Measurements from ENCODE around the gene PCGF3. TPM values are rescaled to one million over a fixed set of nuclear protein-coding genes. Genes with fewer than 3 reads are reported as not detected.
A peak's percentile ranks its signal among the peaks of the same experiment; 100 is the strongest.

Gene PCGF3
- total and polyA plus RNA-seq, 9 of the 15 experiments (the other 6 are each of a cell fraction or from before 2014, with no cell fraction given), result 2.6 to 46.1 (median 20.3) TPM

GRCh38 chr4:726235-726787, 20.7 kb downstream of the PCGF3 start (continued):
- TF ChIP-seq ETV1 (tag; conservative IDR thresholded peaks at IDR 0.05; ENCODE audit: low read depth), result no peak
- TF ChIP-seq PURB (CRISPR knock-in tag; IDR thresholded peaks at IDR 0.05; ENCODE audit: low read depth), result no peak
- peak; percentile 50 for TF ChIP-seq ARID1B (IDR thresholded peaks at IDR 0.05)
- no peak for TF ChIP-seq MTF1 (CRISPR knock-in tag; IDR thresholded peaks at IDR 0.05; ENCODE audit: borderline replicate concordance)
- TF ChIP-seq TRIM24 (IDR thresholded peaks at IDR 0.05), result no peak
- TF ChIP-seq FOXM1 (IDR thresholded peaks at IDR 0.05; ENCODE audit: low read depth), result no peak
- no peak for TF ChIP-seq FOXM1 (CRISPR knock-in tag; IDR thresholded peaks at IDR 0.05; ENCODE audit: low read depth)
- no peak for TF ChIP-seq MCM3 (IDR thresholded peaks at IDR 0.05)
- TF ChIP-seq YBX1 (IDR thresholded peaks at IDR 0.05), result no peak
- no peak for TF ChIP-seq PML (IDR thresholded peaks at IDR 0.05; ENCODE audit: low read length)
- no peak for TF ChIP-seq TEAD4 (IDR thresholded peaks at IDR 0.05; ENCODE audit: low read length)
- no peak for TF ChIP-seq TEAD4 (CRISPR knock-in tag; IDR thresholded peaks at IDR 0.05; ENCODE audit: borderline replicate concordance)
- TF ChIP-seq SPI1 (IDR thresholded peaks at IDR 0.05; ENCODE audit: borderline replicate concordance, low read depth, low read length), result no peak
- no peak for TF ChIP-seq ZNF609 (CRISPR knock-in tag; IDR thresholded peaks at IDR 0.05; ENCODE audit: borderline replicate concordance)
- TF ChIP-seq CCAR2 (IDR thresholded peaks at IDR 0.05; ENCODE audit: low read depth, low read length), result no peak
- TF ChIP-seq ZFP1 (CRISPR knock-in tag; IDR thresholded peaks at IDR 0.05), result no peak
- no peak for TF ChIP-seq GABPB1 (CRISPR knock-in tag; IDR thresholded peaks at IDR 0.05)
- TF ChIP-seq TAF7 (tag; IDR thresholded peaks at IDR 0.05), result no peak
- TF ChIP-seq PATZ1 (CRISPR knock-in tag; IDR thresholded peaks at IDR 0.05; ENCODE audit: borderline replicate concordance), result no peak
- no peak for TF ChIP-seq ILK (tag; IDR thresholded peaks at IDR 0.05; ENCODE audit: borderline replicate concordance, low read depth)
- TF ChIP-seq GABPA (tag; conservative IDR thresholded peaks at IDR 0.05; ENCODE audit: low read depth), result no peak
- TF ChIP-seq TOE1 (IDR thresholded peaks at IDR 0.05; ENCODE audit: borderline replicate concordance), result no peak
- no peak for TF ChIP-seq TOE1 (CRISPR knock-in tag; IDR thresholded peaks at IDR 0.05; ENCODE audit: borderline replicate concordance, low read depth)
- no peak for TF ChIP-seq ATF1 (CRISPR knock-in tag; IDR thresholded peaks at IDR 0.05)
- peak; percentile 43; the same call in 1 of the 2 replicates for TF ChIP-seq ATF1 (tag; IDR thresholded peaks at IDR 0.05)

Measured in K562 (cell line).